SK-N-SH (cell line): ENCODE data around the gene ASTE1. TPM values are rescaled to one million over a fixed set of nuclear protein-coding genes. Genes with fewer than 3 reads are reported as not detected.

Experiments used
- CTCF ChIA-PET: fragments of 300-600, 350-600 bp; formaldehyde crosslinking; extraction: SDS; loops from one replicate; lab custom pipeline; 2021; lab: Yijun Ruan, JAX
- POLR2A ChIA-PET: fragments of 350-600 bp; sonication (Branson Sonifier 250); formaldehyde crosslinking; extraction: SDS; loops from one replicate; lab custom pipeline; 2020; ENCODE audit warnings: antibody characterized with exemption, inconsistent platforms; lab: Yijun Ruan, JAX
- DNase-seq: peaks from one replicate; pipeline ENCODE4 v3.0.0; 2012
- H2AFZ ChIP-seq: fragments of 200-600 bp; sonication (generic); 2 replicates; pipeline ENCODE4 v1.8.1; 2016; ENCODE audit warnings: antibody characterized with exemption, mild to moderate bottlenecking, low read depth
- H3F3A ChIP-seq: fragments of 200-600 bp; sonication (generic); replicated peaks from 2 replicates; pipeline ENCODE3; 2016; ENCODE audit warnings: antibody characterized with exemption, mild to moderate bottlenecking; ENCODE audit not compliant: insufficient read depth
- H3K27ac ChIP-seq, 2 experiments: fragments of 200-500 bp in 1 of 2; fragments of 200-600 bp in 1 of 2; sonication (Bioruptor generic) in 1 of 2; sonication (generic), shearing (Covaris generic) in 1 of 2; 2 replicates each; pipeline versions ENCODE4 v1.5.1 to v1.6.1; 2014 to 2016; ENCODE audit warnings: low read depth in 2 of 2, inconsistent platforms in 1 of 2, low read length in 1 of 2, mild to moderate bottlenecking in 1 of 2, mixed read lengths in 1 of 2
- H3K27me3 ChIP-seq: fragments of 200-600 bp; sonication (generic), shearing (Covaris generic); 2 replicates; pipeline ENCODE4 v1.6.1; 2016; ENCODE audit warnings: mixed run types; ENCODE audit not compliant: insufficient read depth
- H3K36me3 ChIP-seq, 2 experiments: fragments of 200-500 bp in 1 of 2; fragments of 200-600 bp in 1 of 2; sonication (Bioruptor generic) in 1 of 2; sonication (generic) in 1 of 2; replicated peaks in 1 of 2; 2 replicates each; pipeline versions ENCODE3 to v1.5.1; 2014 to 2016; ENCODE audit warnings: low read length in 1 of 2, mild to moderate bottlenecking in 1 of 2; ENCODE audit not compliant: insufficient read depth in 2 of 2, control insufficient read depth in 1 of 2
- H3K4me1 ChIP-seq, 2 experiments: fragments of 200-500 bp in 1 of 2; fragments of 200-600 bp in 1 of 2; sonication (Bioruptor generic) in 1 of 2; sonication (generic), shearing (Covaris generic) in 1 of 2; 2 replicates each; pipeline versions ENCODE4 v1.5.1 to v1.6.1; 2014 to 2016; ENCODE audit warnings: low read depth in 1 of 2, low read length in 1 of 2, mixed run types in 1 of 2; ENCODE audit not compliant: insufficient read depth in 2 of 2, control insufficient read depth in 1 of 2
- H3K4me2 ChIP-seq: fragments of 200-600 bp; sonication (generic), shearing (Covaris generic); 2 replicates; pipeline ENCODE4 v1.6.1; 2017; ENCODE audit warnings: mixed run types
- H3K4me3 ChIP-seq, 2 experiments: fragments of 200-500 bp in 1 of 2; fragments of 200-600 bp in 1 of 2; sonication (Bioruptor generic) in 1 of 2; sonication (generic), shearing (Covaris generic) in 1 of 2; 2 replicates each; pipeline versions ENCODE4 v1.5.1 to v1.8.1; 2014 to 2016; ENCODE audit warnings: low read depth in 2 of 2, inconsistent platforms in 1 of 2, low read length in 1 of 2, mild to moderate bottlenecking in 1 of 2, mixed read lengths in 1 of 2, moderate library complexity in 1 of 2
- H3K79me2 ChIP-seq: fragments of 200-600 bp; sonication (generic); 2 replicates; pipeline ENCODE4 v1.8.1; 2017; ENCODE audit warnings: mild to moderate bottlenecking; ENCODE audit not compliant: insufficient read depth
- H3K9ac ChIP-seq: fragments of 200-600 bp; sonication (generic); 2 replicates; pipeline ENCODE4 v1.6.1; 2017; ENCODE audit warnings: mixed run types
- H3K9me2 ChIP-seq: fragments of 200-600 bp; sonication (generic); 2 replicates; pipeline ENCODE4 v1.6.1; 2017; ENCODE audit warnings: mixed run types
- H3K9me3 ChIP-seq: fragments of 200-600 bp; sonication (generic); 2 replicates; pipeline ENCODE4 v1.6.1; 2017; ENCODE audit warnings: mixed run types, mild to moderate bottlenecking, moderate library complexity
- H4K20me1 ChIP-seq: fragments of 200-600 bp; sonication (generic); 2 replicates; pipeline ENCODE4 v1.6.1; 2017; ENCODE audit warnings: mild to moderate bottlenecking, mixed run types; ENCODE audit not compliant: insufficient read depth
- ELF1 ChIP-seq: IDR thresholded peaks from 2 replicates; pipeline ENCODE4 v1.4.0; 2012
- EP300 ChIP-seq, 2 experiments: IDR thresholded peaks; 2 replicates each; pipeline versions ENCODE4 v1.4.0 to v1.6.1; 2012; ENCODE audit warnings: borderline replicate concordance in 1 of 2, low read depth in 1 of 2, low read length in 1 of 2
- FOSL2 ChIP-seq: IDR thresholded peaks from 2 replicates; pipeline ENCODE4 v1.4.0; 2012; ENCODE audit warnings: low read depth, mild to moderate bottlenecking, moderate library complexity, borderline replicate concordance
- FOXM1 ChIP-seq: IDR thresholded peaks from 2 replicates; pipeline ENCODE4 v1.4.0; 2012; ENCODE audit warnings: low read depth, mild to moderate bottlenecking
- GABPA ChIP-seq: IDR thresholded peaks from 2 replicates; pipeline ENCODE4 v1.4.0; 2012; ENCODE audit warnings: low read depth, mild to moderate bottlenecking
- GATA2 ChIP-seq: sonication (generic); formaldehyde crosslinking; IDR thresholded peaks from 2 replicates; pipeline ENCODE4 v1.5.0; 2020; ENCODE audit warnings: mild to moderate bottlenecking, missing genetic modification reagents
- JUND ChIP-seq: IDR thresholded peaks from 2 replicates; pipeline ENCODE4 v1.4.0; 2012
- MEF2A ChIP-seq: IDR thresholded peaks from 2 replicates; pipeline ENCODE4 v1.4.0; 2012; ENCODE audit warnings: low read depth, borderline replicate concordance
- NFIC ChIP-seq: IDR thresholded peaks from 2 replicates; pipeline ENCODE4 v1.4.0; 2012; ENCODE audit warnings: borderline replicate concordance
- RAD21 ChIP-seq: IDR thresholded peaks from 2 replicates; pipeline ENCODE4 v1.6.1; 2012; ENCODE audit warnings: mild to moderate bottlenecking, low read length
- RCOR1 ChIP-seq: fragments of 150-350 bp; IDR thresholded peaks from 2 replicates; pipeline ENCODE4 v1.6.1; 2017; ENCODE audit warnings: antibody characterized with exemption, low read length
- SIN3A ChIP-seq: IDR thresholded peaks from 2 replicates; pipeline ENCODE4 v1.6.1; 2012; ENCODE audit warnings: low read depth, mild to moderate bottlenecking, low read length, moderate library complexity, borderline replicate concordance
- SMC3 ChIP-seq: IDR thresholded peaks from 2 replicates; pipeline ENCODE4 v1.6.1; 2012; ENCODE audit warnings: low read depth, low read length, improper control_type of control experiment
- WGBS: methylation state at CpG from one replicate; pipeline ENCODE4 v1.1.6; 2017; ENCODE audit warnings: low lambda C conversion rate; 5-methylcytosine and 5-hydroxymethylcytosine counted together
- polyA plus RNA-seq, 3 experiments: library from polyadenylated mRNA; depleted of rRNA; stranded (reverse); fragments of >200 nt; gene quantifications; 2 replicates each; pipeline ENCODE4 v1.2.3, GENCODE V29; 2012
- TF ChIP-seq, protein P1 (sequence below): fragments of 200-600 bp; sonication (generic); IDR thresholded peaks from 2 replicates; pipeline ENCODE4 v1.6.1; 2017; ENCODE audit warnings: antibody characterized with exemption, mild to moderate bottlenecking, moderate library complexity
- TF ChIP-seq, protein P2 (sequence below): IDR thresholded peaks from 2 replicates; pipeline ENCODE4; 2012
- TF ChIP-seq, protein P3 (sequence below): fragments of 150-350 bp; IDR thresholded peaks from 2 replicates; pipeline ENCODE4 v1.6.1; 2017; ENCODE audit warnings: antibody characterized with exemption, low read length, low read depth, borderline replicate concordance
- TF ChIP-seq, protein P4 (sequence below): IDR thresholded peaks from 2 replicates; pipeline ENCODE4 v1.4.0; 2012; ENCODE audit warnings: low read depth, borderline replicate concordance
- TF ChIP-seq, protein P5 (sequence below): IDR thresholded peaks from 2 replicates; pipeline ENCODE4 v1.4.0; 2012; ENCODE audit warnings: low read depth
- TF ChIP-seq, protein P6 (sequence below): fragments of 150-350 bp; IDR thresholded peaks from 2 replicates; pipeline ENCODE4 v1.6.1; 2016; ENCODE audit warnings: mild to moderate bottlenecking, low read depth, low read length

ASTE1 gene
- polyA plus RNA-seq, 1 of the 3 experiments (the other 2 are of a cell fraction) = 3.5 TPM

DNA sequence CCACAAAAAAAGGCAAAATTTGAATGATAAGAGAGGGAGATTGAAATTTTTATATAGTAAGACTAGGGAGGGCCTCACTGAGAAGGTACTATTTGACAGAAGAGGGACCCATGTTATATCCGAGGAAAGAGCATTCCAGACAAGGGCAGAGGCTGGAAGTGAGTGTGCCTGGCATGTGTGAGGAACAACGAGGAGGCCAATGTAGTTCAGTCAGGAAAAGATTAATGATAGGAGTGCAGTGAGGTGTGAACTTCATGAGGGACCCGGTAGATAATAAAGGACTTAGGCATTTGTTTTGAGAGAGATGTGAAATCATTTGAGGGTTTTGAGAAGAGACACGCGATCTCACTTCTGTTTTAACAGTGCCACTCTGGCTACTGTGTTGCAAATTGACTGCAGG lies 36.3 kb downstream of the ASTE1 start:
- CTCF ChIA-PET = no interaction called here
- 72% methylated on average over 5 of the region's 5 CpGs for whole genome bisulfite sequencing
- TF ChIP-seq SIN3A = no peak
- TF ChIP-seq, protein P1, sequence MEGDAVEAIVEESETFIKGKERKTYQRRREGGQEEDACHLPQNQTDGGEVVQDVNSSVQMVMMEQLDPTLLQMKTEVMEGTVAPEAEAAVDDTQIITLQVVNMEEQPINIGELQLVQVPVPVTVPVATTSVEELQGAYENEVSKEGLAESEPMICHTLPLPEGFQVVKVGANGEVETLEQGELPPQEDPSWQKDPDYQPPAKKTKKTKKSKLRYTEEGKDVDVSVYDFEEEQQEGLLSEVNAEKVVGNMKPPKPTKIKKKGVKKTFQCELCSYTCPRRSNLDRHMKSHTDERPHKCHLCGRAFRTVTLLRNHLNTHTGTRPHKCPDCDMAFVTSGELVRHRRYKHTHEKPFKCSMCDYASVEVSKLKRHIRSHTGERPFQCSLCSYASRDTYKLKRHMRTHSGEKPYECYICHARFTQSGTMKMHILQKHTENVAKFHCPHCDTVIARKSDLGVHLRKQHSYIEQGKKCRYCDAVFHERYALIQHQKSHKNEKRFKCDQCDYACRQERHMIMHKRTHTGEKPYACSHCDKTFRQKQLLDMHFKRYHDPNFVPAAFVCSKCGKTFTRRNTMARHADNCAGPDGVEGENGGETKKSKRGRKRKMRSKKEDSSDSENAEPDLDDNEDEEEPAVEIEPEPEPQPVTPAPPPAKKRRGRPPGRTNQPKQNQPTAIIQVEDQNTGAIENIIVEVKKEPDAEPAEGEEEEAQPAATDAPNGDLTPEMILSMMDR = no peak
- TF ChIP-seq, all 33 proteins: peak for 0

DNA sequence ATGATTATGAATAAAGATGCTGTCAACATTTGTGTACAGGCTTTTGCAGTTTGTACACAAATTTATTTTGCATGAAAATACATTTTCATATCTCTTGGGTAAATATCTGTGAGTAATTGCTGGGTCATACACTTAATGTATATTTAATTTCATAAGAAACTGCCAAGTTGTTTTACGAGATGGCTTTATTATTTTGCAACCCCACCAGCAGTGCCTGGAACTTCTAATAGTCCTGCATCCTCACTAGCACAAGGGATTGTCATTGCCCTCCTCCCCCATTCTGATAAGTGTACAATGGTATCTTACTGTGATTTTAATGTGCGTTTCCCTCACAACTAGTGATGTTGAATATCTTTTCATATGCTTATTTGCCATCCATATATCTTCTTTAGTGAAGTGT lies 45.2 kb downstream of the ASTE1 start:
- Histone ChIP-seq H3K9me2 (no peaks in the 10 kb centered on the region), H4K20me1 (no peaks in the 10 kb centered on the region), H3K9me3 (no peaks in the 10 kb centered on the region), H3K27ac (no peak overlapping the region), H3K27me3 (no peaks in the 10 kb centered on the region), H3K79me2 (no peaks in the 10 kb centered on the region), H3K4me3 (no peak overlapping the region), H3K4me2 (no peak overlapping the region), H3K9ac (no peak overlapping the region), H2AFZ (no peak overlapping the region), H3K4me1 (no peaks in the 10 kb centered on the region), H3F3A (peaks cover 3% of the 10 kb centered on the region), H3K36me3 (peaks cover 39 to 44% of the 10 kb centered on the region in 2 experiments)
- POLR2A ChIA-PET = no interaction called here
- CTCF ChIA-PET = interaction anchor here (1.3 kb wide), 1 partner anchor 52 kb away, joined by 3 read pairs; no protein-coding TSS in a partner anchor
- 92% methylated on average over 2 of the region's 2 CpGs for WGBS
- no peak for DNase-seq
- TF ChIP-seq, protein P2, sequence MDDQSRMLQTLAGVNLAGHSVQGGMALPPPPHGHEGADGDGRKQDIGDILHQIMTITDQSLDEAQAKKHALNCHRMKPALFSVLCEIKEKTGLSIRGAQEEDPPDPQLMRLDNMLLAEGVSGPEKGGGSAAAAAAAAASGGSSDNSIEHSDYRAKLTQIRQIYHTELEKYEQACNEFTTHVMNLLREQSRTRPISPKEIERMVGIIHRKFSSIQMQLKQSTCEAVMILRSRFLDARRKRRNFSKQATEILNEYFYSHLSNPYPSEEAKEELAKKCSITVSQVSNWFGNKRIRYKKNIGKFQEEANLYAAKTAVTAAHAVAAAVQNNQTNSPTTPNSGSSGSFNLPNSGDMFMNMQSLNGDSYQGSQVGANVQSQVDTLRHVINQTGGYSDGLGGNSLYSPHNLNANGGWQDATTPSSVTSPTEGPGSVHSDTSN = no peak
- no peak for TF ChIP-seq FOXM1
- no peak for TF ChIP-seq RAD21
- no peak for TF ChIP-seq GATA2 (CRISPR knock-in tag)
- TF ChIP-seq NFIC = no peak
- no peak for TF ChIP-seq GABPA
- TF ChIP-seq, protein P3, sequence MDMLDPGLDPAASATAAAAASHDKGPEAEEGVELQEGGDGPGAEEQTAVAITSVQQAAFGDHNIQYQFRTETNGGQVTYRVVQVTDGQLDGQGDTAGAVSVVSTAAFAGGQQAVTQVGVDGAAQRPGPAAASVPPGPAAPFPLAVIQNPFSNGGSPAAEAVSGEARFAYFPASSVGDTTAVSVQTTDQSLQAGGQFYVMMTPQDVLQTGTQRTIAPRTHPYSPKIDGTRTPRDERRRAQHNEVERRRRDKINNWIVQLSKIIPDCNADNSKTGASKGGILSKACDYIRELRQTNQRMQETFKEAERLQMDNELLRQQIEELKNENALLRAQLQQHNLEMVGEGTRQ = no peak
- no peak for TF ChIP-seq RCOR1
- no peak for TF ChIP-seq EP300 (IDR thresholded peaks at IDR 0.05; ENCODE audit: borderline replicate concordance in 1 of 2, low read depth in 1 of 2, low read length in 1 of 2)
- no peak for TF ChIP-seq ELF1
- TF ChIP-seq, protein P4, sequence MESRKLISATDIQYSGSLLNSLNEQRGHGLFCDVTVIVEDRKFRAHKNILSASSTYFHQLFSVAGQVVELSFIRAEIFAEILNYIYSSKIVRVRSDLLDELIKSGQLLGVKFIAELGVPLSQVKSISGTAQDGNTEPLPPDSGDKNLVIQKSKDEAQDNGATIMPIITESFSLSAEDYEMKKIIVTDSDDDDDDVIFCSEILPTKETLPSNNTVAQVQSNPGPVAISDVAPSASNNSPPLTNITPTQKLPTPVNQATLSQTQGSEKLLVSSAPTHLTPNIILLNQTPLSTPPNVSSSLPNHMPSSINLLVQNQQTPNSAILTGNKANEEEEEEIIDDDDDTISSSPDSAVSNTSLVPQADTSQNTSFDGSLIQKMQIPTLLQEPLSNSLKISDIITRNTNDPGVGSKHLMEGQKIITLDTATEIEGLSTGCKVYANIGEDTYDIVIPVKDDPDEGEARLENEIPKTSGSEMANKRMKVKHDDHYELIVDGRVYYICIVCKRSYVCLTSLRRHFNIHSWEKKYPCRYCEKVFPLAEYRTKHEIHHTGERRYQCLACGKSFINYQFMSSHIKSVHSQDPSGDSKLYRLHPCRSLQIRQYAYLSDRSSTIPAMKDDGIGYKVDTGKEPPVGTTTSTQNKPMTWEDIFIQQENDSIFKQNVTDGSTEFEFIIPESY = no peak
- TF ChIP-seq SIN3A = no peak
- no peak for TF ChIP-seq JUND
- TF ChIP-seq, protein P5, sequence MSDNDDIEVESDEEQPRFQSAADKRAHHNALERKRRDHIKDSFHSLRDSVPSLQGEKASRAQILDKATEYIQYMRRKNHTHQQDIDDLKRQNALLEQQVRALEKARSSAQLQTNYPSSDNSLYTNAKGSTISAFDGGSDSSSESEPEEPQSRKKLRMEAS = no peak
- TF ChIP-seq SMC3 = no peak
- TF ChIP-seq, protein P6, sequence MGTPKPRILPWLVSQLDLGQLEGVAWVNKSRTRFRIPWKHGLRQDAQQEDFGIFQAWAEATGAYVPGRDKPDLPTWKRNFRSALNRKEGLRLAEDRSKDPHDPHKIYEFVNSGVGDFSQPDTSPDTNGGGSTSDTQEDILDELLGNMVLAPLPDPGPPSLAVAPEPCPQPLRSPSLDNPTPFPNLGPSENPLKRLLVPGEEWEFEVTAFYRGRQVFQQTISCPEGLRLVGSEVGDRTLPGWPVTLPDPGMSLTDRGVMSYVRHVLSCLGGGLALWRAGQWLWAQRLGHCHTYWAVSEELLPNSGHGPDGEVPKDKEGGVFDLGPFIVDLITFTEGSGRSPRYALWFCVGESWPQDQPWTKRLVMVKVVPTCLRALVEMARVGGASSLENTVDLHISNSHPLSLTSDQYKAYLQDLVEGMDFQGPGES = no peak
- no peak for TF ChIP-seq FOSL2
- no peak for TF ChIP-seq MEF2A

More for the DNA sequence above, 36.3 kb downstream of the ASTE1 start:
- Histone ChIP-seq H3K36me3 (peaks cover 10 to 25% of the 10 kb centered on the region in 2 experiments), H3K79me2 (no peaks in the 10 kb centered on the region; the same call in 1 of the 2 replicates), H3K9ac (no peak overlapping the region), H3K9me3 (no peaks in the 10 kb centered on the region), H3K4me3 (no peak overlapping the region), H3F3A (no peaks in the 10 kb centered on the region), H2AFZ (no peak overlapping the region), H3K4me1 (no peaks in the 10 kb centered on the region), H3K9me2 (no peaks in the 10 kb centered on the region), H3K4me2 (no peak overlapping the region), H3K27ac (no peak overlapping the region), H4K20me1 (no peaks in the 10 kb centered on the region), H3K27me3 (no peaks in the 10 kb centered on the region)
- POLR2A ChIA-PET = no interaction called here
- DNase-seq = no peak
